ENCODE data around the gene DERL2.

DNA sequence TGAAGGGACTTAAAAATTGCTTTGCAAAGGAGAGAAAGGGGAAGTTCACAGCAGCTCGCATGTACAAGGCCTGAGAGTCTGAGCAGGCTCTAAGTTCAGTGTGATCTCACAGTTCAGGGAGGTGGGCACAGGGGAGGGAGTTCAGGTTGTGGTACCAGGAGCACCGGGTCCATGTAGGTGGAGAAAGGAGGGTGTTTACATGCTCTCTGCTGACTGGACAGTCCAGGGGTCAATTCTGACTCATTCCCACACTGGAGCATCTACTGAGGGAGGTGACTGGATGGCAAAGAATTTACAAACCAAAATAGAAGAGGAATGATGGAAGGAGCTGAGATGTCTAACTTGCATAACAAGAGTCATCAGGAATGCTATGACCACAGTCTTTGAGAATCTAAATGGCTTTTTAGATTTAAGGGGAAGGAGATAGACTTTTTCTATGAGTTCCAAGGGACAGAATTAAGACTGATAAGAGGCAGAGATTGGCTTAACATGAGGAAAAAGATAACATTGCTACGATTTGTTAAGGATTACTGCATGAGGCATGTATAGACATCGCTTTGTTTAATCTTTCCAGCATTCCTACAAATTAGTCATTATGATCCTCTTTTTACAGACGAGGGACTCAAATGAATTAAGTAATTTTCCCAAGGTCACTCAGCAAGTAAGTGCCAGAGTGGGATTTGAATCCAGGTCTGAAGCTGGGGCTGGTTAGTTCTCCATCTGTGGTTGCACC lies 30.2 kb upstream of the DERL2 start:
- TF ChIP-seq, protein P1, sequence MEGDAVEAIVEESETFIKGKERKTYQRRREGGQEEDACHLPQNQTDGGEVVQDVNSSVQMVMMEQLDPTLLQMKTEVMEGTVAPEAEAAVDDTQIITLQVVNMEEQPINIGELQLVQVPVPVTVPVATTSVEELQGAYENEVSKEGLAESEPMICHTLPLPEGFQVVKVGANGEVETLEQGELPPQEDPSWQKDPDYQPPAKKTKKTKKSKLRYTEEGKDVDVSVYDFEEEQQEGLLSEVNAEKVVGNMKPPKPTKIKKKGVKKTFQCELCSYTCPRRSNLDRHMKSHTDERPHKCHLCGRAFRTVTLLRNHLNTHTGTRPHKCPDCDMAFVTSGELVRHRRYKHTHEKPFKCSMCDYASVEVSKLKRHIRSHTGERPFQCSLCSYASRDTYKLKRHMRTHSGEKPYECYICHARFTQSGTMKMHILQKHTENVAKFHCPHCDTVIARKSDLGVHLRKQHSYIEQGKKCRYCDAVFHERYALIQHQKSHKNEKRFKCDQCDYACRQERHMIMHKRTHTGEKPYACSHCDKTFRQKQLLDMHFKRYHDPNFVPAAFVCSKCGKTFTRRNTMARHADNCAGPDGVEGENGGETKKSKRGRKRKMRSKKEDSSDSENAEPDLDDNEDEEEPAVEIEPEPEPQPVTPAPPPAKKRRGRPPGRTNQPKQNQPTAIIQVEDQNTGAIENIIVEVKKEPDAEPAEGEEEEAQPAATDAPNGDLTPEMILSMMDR (conservative IDR thresholded peaks at IDR 0.05), result no peak
- TF ChIP-seq ZFX (IDR thresholded peaks at IDR 0.05), result no peak
